ENCODE results near the gene MZT2A. TPM values are rescaled to one million over a fixed set of nuclear protein-coding genes. Genes with fewer than 3 reads are reported as not detected.
"Not testable (repeated sequence)": the region's sequence is repeated elsewhere in the genome, so short reads cannot be mapped to it uniquely, and the experiment has no call there.

Gene MZT2A
- total RNA-seq, 1 experiment from 2014 or later: 245 TPM

- not testable (repeated sequence) for H3K36me3 ChIP-seq, DNase-seq, H3K27me3 ChIP-seq, H3K9me3 ChIP-seq, H3K4me3 ChIP-seq
Observed at GRCh38 chr2:131483981-131484820, 8.0 kb downstream of the MZT2A start.

DNA sequence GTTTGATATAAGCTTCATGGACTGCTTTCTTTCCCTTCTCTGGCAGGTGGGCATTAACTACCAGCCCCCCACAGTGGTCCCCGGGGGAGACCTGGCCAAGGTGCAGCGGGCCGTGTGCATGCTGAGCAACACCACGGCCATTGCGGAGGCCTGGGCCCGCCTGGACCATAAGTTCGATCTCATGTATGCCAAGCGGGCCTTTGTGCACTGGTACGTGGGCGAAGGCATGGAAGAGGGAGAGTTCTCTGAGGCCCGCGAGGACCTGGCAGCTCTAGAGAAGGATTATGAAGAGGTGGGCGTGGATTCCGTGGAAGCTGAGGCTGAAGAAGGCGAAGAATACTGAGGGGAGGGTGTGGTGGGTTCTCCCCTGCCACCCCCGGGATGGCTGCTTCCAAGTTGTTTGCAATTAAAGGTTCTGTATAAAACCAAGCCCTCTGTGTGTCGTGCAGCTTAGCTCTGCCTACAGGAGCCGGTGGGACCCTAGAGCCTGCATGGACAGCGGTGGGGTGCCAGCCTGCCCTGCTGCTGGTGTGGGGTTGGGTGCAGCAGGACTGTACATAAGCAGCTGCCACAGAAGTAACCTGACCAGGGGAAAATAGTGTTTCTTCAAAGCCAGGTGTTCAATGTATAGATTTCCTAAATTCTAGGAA is 9.6 kb downstream of the MZT2A start:
- not testable (repeated sequence) for H3K4me3 ChIP-seq, H3K9me3 ChIP-seq, DNase-seq, H3K36me3 ChIP-seq, H3K27me3 ChIP-seq

GRCh38 chr2:131480351-131480750 is 11.8 kb downstream of the MZT2A start:
- not testable (repeated sequence) for H3K27me3 ChIP-seq, H3K9me3 ChIP-seq, H3K36me3 ChIP-seq, DNase-seq, H3K4me3 ChIP-seq

GRCh38 chr2:131478850-131479461 is 13.2 kb downstream of the MZT2A start:
- DNase-seq, H3K36me3 ChIP-seq, H3K9me3 ChIP-seq, H3K4me3 ChIP-seq, H3K27me3 ChIP-seq: not testable (repeated sequence)

GRCh38 chr2:131478074-131478849 is 13.9 kb downstream of the MZT2A start:
- not testable (repeated sequence) for H3K36me3 ChIP-seq, H3K4me3 ChIP-seq, DNase-seq, H3K9me3 ChIP-seq, H3K27me3 ChIP-seq

DNA sequence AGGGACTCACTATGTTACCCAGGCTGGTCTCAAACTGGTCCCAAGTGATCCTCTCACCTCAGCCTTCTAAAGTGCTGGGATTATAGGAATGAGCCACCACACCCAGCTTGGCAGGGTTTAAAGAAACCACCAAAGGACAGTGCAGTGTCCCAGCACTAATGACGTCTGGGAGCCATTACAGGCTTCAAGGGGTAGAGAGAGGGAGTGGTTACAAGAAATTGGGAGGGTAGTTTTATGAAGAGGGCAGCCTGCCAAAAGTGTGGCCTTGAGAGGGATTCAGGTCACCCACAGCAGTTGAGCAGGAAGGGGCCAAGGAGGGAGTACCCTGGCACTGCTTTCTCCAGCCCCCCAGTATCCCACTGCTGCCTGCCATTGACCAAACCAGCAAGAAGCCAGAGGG is 15.0 kb downstream of the MZT2A start:
- not testable (repeated sequence) for H3K4me3 ChIP-seq, H3K36me3 ChIP-seq, H3K9me3 ChIP-seq, DNase-seq, H3K27me3 ChIP-seq

GRCh38 chr2:131476363-131476762 is 15.8 kb downstream of the MZT2A start:
- not testable (repeated sequence) for DNase-seq, H3K36me3 ChIP-seq, H3K4me3 ChIP-seq

GRCh38 chr2:131475831-131476230 is 16.4 kb downstream of the MZT2A start, which contains the start of gene TUBA3D:
TSS of gene TUBA3D (plus strand) at chr2:131476119. CDS start at chr2:131476200, 81 bp downstream.
- H3K9me3 ChIP-seq: no peaks in the 10 kb centered on the region

More at GRCh38 chr2:131476363-131476762, 15.8 kb downstream of the MZT2A start:
- H3K9me3 ChIP-seq, H3K27me3 ChIP-seq: not testable (repeated sequence)

DNA sequence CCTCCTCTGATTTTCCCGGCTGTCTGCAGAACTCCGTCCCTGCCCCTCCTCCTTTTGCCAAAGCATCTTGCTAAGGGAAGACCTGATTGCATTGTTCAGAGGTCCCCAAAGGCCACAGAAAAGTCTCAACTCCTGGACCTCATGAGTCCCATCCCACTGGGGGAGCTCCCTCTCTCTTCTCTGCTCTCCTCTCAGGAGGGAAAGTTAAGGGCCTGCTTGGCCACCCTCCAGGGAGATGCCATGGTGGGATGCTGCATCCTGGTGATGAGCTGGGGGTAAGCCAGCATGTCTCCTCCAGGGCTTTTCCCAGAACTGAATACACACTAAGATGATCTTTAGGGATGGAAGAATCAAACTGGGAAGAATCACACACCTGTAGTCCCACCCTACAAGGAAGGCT is 18.9 kb downstream of the MZT2A start:
- not testable (repeated sequence) for H3K36me3 ChIP-seq, H3K9me3 ChIP-seq, H3K4me3 ChIP-seq, DNase-seq, H3K27me3 ChIP-seq

More at GRCh38 chr2:131475831-131476230, 16.4 kb downstream of the MZT2A start, which contains the start of gene TUBA3D:
- H3K27me3 ChIP-seq: no peaks in the 10 kb centered on the region
- no peak within 1 kb of the TSS for H3K4me3 ChIP-seq
- DNase-seq: no peak
- H3K36me3 ChIP-seq: no peaks in the 10 kb centered on the region

DNA sequence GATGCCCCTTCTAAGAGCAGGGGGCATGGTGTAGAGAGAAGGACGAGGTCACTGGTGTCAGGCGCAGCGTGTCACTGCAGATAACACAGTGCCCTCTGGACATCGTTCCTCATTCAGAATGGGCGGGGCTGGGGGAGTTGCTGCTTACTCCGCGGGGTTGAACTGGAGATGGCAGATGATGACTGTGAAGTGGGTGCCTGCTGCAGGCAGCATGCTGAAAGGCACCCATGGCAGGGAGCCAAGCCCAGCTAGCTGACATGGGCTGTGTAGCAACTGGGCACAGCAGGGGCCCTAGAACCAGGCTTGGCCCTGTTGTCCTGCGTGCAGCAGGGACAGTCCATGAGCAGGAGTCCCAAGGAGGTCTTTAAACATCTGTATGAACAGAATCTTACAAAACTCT is 20.6 kb downstream of the MZT2A start:
- not testable (repeated sequence) for H3K4me3 ChIP-seq, DNase-seq, H3K27me3 ChIP-seq, H3K36me3 ChIP-seq, H3K9me3 ChIP-seq

- not testable (repeated sequence) for H3K27me3 ChIP-seq, H3K9me3 ChIP-seq, H3K36me3 ChIP-seq, H3K4me3 ChIP-seq, DNase-seq
Observed at GRCh38 chr2:131470944-131471343, 21.3 kb downstream of the MZT2A start.

- DNase-seq, H3K4me3 ChIP-seq, H3K36me3 ChIP-seq, H3K27me3 ChIP-seq, H3K9me3 ChIP-seq: not testable (repeated sequence)
Observed at GRCh38 chr2:131467722-131468121, 24.5 kb downstream of the MZT2A start.

DNA sequence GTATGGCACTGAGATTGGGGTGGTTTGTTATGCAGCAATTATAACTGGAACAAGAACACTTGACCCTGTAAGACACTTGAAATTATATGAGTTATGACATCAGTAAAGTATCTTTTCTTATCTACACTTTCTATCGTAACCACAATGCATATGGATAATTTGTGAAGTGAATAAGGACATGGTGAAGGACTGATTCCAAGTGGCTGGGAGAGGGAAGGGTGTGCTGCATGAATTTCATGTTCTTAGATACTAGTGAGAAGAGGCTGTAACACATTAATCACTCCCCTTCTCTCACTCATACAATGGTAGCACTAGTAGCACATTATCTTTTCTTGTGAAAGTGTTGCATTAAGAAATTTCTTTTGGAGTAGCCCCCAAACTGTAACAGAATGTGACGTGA is 37.3 kb downstream of the MZT2A start:
- not testable (repeated sequence) for H3K9me3 ChIP-seq, H3K27me3 ChIP-seq, H3K36me3 ChIP-seq, DNase-seq, H3K4me3 ChIP-seq

DNA sequence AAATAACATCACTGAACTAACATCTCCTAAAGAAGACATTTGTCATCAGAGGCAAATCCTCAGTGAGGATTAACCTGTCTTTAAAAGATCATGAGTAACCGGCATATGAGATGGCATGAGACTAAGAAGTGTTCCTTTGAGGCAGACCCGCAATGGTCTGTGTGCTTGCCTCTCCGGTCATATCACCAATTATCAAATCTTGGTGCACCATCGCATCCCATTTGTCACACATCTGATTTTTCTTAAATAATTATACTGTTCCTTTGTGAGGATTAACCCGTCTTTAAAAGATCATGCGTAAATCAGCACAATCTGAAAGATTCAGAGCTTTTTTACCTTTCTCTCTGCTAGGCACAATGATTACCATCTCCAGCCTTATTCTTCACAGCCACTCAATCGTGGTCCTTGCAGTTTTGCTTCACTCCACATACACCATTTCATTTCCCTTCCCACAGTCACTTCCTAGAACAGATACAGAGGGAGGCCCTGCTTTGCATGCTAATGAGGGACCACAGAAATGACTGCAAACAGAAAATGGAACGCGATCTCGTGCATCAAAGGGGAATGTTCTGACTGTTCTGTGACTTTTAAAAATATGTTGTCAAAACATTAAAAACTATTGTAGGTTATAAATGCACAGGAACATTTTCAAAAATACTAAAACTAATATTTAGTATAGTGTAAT is 40.8 kb downstream of the MZT2A start:
- not testable (repeated sequence) for H3K27me3 ChIP-seq, DNase-seq, H3K4me3 ChIP-seq, H3K36me3 ChIP-seq, H3K9me3 ChIP-seq

GRCh38 chr2:131447981-131448380 is 44.2 kb downstream of the MZT2A start:
- H3K27me3 ChIP-seq, DNase-seq, H3K36me3 ChIP-seq, H3K4me3 ChIP-seq, H3K9me3 ChIP-seq: not testable (repeated sequence)

DNA sequence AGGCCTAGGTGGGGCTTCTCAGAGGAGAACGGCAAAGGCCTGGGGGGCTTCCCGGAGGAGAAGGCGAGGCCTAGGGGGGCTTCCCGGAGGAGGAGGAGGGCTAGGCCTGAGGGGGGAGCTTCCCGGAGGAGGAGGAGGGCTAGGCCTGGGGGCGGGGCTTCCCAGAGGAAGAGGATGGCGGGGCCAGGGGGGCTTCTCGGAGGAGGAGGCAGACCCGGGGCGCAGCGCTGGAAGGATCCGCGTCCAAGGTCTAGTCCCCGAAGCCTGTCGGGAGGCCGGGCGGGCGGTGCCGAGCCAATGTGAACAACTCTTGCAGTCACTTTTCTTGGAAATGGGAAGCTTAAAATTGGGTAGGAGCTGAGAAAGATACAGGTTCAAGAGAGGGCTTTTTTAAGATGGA is 46.3 kb downstream of the MZT2A start:
- H3K27me3 ChIP-seq: no peaks in the 10 kb centered on the region
- H3K9me3 ChIP-seq: no peaks in the 10 kb centered on the region
- H3K4me3 ChIP-seq: no peak overlapping the region
- DNase-seq: no peak
- no peaks in the 10 kb centered on the region for H3K36me3 ChIP-seq

DNA sequence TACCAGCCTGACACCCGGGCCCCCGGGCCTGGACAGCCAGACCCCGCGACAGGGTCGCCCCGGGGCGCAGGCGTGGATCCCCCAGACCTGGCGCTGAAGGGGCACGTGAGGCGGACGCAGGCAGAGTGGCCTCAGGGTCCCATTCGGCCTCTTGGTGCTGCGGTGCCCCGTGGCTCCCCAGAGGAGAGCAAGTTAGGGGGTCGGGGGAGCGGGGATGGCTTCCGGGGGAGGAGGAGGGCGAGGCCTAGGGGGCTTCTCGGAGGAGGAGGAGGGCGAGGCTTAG is 46.7 kb downstream of the MZT2A start:
- H3K27me3 ChIP-seq, H3K36me3 ChIP-seq, DNase-seq, H3K4me3 ChIP-seq, H3K9me3 ChIP-seq: not testable (repeated sequence)
